ENCODE results near the gene MYBPC1.

- no peak for TF ChIP-seq CTCF (conservative IDR thresholded peaks at IDR 0.05; ENCODE audit: low read length)
- TF ChIP-seq EZH2phosphoT487 (IDR thresholded peaks at IDR 0.05; ENCODE audit: borderline replicate concordance) = no peak
Observed at GRCh38 chr12:101571105-101571504, 23.7 kb upstream of the MYBPC1 start.
